ENCODE data around the gene ZNF683. TPM values are rescaled to one million over a fixed set of nuclear protein-coding genes. Genes with fewer than 3 reads are reported as not detected.

ZNF683 gene
- total and polyA plus RNA-seq, 10 of the 15 experiments (the other 5 are each of a cell fraction or from before 2014, with no cell fraction given): not detected

GRCh38 chr1:26337206-26337535, 35.4 kb downstream of the ZNF683 start:
- ATAC-seq (no peak), DNase-seq (ENCODE audit: low read depth, low spot score) (no peak), FAIRE-seq (no peak)
- ChIA-PET POLR2A (no interaction called here), CTCF (interaction anchor here (1.4 kb wide), 1 partner anchor 52 kb away, joined by 6 read pairs; no protein-coding TSS in a partner anchor), RAD21 (ENCODE audit: unreplicated experiment) (no interaction called here), SMC1A (ENCODE audit: uncharacterized antibody, unreplicated experiment) (no interaction called here)
- Histone ChIP-seq H3K9ac (ENCODE audit: control insufficient read depth, insufficient read depth, low read length) (no peak overlapping the region), H3K4me3 (no peak overlapping the region), H4K20me1 (ENCODE audit: control insufficient read depth, insufficient read depth) (no peaks in the 10 kb centered on the region), H3K36me3 (ENCODE audit: control insufficient read depth in 2 of 2, insufficient read depth in 2 of 2, low read length in 1 of 2) (no peaks in the 10 kb centered on the region), H3K79me2 (ENCODE audit: control insufficient read depth, insufficient read depth, low read length) (no peaks in the 10 kb centered on the region), H3K4me2 (ENCODE audit: control insufficient read depth, insufficient read depth) (no peak overlapping the region), H3K4me1 (ENCODE audit: control insufficient read depth, insufficient read depth, low read length) (peaks cover 6% of the 10 kb centered on the region; the same call in 1 of the 2 replicates), H3K27me3 (replicated peaks in 1 of 2; ENCODE audit: control insufficient read depth in 2 of 2, insufficient read depth in 2 of 2, low read length in 1 of 2) (peaks cover 0 to 6% of the 10 kb centered on the region in 2 experiments; a peak in 1 of 4 replicates), H3K9me3 (replicated peaks; ENCODE audit: control insufficient read depth, insufficient read depth, low read length) (no peaks in the 10 kb centered on the region), H3K27ac (ENCODE audit: control insufficient read depth, insufficient read depth) (no peak overlapping the region), H2AFZ (ENCODE audit: control insufficient read depth, low read depth, low read length) (no peak overlapping the region)
- WGBS (ENCODE audit: insufficient coverage, insufficient replicate concordance, low lambda C conversion rate, missing lambda C conversion rate): 98% methylated on average over 7 of the region's 7 CpGs
- no TSS peak for BruUV-seq (replicated peaks)
- in situ Hi-C loops (cut with MboI): no loop called here
- intact Hi-C loops (cut with micrococcal nuclease; ENCODE audit: unreplicated experiment): no loop called here
- TF ChIP-seq NR2C2 (IDR thresholded peaks at IDR 0.05; ENCODE audit: borderline replicate concordance, control insufficient read depth, insufficient read length, low read depth) (no peak), SREBF1 (IDR thresholded peaks at IDR 0.05; ENCODE audit: low read length) (no peak), ZNF274 (IDR thresholded peaks at IDR 0.05; ENCODE audit: insufficient read depth, insufficient read length) (no peak), SMC3 (IDR thresholded peaks at IDR 0.05; ENCODE audit: borderline replicate concordance, low read length) (no peak), HDAC6 (IDR thresholded peaks at IDR 0.05; ENCODE audit: unreplicated experiment) (no peak), IRF4 (IDR thresholded peaks at IDR 0.05; ENCODE audit: low read depth, low read length) (no peak), GATAD2B (conservative IDR thresholded peaks at IDR 0.05; ENCODE audit: low read depth) (no peak), EP300 (IDR thresholded peaks at IDR 0.05; ENCODE audit: borderline replicate concordance in 1 of 2, control insufficient read depth in 1 of 2, low read depth in 2 of 2, low read length in 2 of 2) (no peak), RAD51 (IDR thresholded peaks at IDR 0.05) (no peak), ZNF207 (IDR thresholded peaks at IDR 0.05; ENCODE audit: borderline replicate concordance) (no peak), GABPA (IDR thresholded peaks at IDR 0.05; ENCODE audit: low read depth) (no peak), CHD1 (IDR thresholded peaks at IDR 0.05; ENCODE audit: low read depth, low read length) (no peak), RCOR1 (conservative IDR thresholded peaks at IDR 0.05; ENCODE audit: low read depth, low read length) (no peak), BRCA1 (IDR thresholded peaks at IDR 0.05; ENCODE audit: low read depth, low read length) (no peak), SREBF2 (IDR thresholded peaks at IDR 0.05; ENCODE audit: low read length) (no peak)
- TF ChIP-seq, protein P1, sequence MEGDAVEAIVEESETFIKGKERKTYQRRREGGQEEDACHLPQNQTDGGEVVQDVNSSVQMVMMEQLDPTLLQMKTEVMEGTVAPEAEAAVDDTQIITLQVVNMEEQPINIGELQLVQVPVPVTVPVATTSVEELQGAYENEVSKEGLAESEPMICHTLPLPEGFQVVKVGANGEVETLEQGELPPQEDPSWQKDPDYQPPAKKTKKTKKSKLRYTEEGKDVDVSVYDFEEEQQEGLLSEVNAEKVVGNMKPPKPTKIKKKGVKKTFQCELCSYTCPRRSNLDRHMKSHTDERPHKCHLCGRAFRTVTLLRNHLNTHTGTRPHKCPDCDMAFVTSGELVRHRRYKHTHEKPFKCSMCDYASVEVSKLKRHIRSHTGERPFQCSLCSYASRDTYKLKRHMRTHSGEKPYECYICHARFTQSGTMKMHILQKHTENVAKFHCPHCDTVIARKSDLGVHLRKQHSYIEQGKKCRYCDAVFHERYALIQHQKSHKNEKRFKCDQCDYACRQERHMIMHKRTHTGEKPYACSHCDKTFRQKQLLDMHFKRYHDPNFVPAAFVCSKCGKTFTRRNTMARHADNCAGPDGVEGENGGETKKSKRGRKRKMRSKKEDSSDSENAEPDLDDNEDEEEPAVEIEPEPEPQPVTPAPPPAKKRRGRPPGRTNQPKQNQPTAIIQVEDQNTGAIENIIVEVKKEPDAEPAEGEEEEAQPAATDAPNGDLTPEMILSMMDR (IDR thresholded peaks at IDR 0.05 in 2 of 3, conservative IDR thresholded peaks at IDR 0.05 in 1 of 3; ENCODE audit: control insufficient read depth in 2 of 3, extremely low read depth in 1 of 3, insufficient read depth in 1 of 3, low read depth in 3 of 3, low read length in 3 of 3): no peak
- TF ChIP-seq, protein P2, sequence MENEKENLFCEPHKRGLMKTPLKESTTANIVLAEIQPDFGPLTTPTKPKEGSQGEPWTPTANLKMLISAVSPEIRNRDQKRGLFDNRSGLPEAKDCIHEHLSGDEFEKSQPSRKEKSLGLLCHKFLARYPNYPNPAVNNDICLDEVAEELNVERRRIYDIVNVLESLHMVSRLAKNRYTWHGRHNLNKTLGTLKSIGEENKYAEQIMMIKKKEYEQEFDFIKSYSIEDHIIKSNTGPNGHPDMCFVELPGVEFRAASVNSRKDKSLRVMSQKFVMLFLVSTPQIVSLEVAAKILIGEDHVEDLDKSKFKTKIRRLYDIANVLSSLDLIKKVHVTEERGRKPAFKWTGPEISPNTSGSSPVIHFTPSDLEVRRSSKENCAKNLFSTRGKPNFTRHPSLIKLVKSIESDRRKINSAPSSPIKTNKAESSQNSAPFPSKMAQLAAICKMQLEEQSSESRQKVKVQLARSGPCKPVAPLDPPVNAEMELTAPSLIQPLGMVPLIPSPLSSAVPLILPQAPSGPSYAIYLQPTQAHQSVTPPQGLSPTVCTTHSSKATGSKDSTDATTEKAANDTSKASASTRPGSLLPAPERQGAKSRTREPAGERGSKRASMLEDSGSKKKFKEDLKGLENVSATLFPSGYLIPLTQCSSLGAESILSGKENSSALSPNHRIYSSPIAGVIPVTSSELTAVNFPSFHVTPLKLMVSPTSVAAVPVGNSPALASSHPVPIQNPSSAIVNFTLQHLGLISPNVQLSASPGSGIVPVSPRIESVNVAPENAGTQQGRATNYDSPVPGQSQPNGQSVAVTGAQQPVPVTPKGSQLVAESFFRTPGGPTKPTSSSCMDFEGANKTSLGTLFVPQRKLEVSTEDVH (IDR thresholded peaks at IDR 0.05; ENCODE audit: low read depth, partially characterized antibody): no peak
- TF ChIP-seq, protein P3, sequence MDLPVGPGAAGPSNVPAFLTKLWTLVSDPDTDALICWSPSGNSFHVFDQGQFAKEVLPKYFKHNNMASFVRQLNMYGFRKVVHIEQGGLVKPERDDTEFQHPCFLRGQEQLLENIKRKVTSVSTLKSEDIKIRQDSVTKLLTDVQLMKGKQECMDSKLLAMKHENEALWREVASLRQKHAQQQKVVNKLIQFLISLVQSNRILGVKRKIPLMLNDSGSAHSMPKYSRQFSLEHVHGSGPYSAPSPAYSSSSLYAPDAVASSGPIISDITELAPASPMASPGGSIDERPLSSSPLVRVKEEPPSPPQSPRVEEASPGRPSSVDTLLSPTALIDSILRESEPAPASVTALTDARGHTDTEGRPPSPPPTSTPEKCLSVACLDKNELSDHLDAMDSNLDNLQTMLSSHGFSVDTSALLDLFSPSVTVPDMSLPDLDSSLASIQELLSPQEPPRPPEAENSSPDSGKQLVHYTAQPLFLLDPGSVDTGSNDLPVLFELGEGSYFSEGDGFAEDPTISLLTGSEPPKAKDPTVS (IDR thresholded peaks at IDR 0.05; ENCODE audit: low read depth, low read length): no peak
